ENCODE measurements around the gene TH.

The TH gene

DNA sequence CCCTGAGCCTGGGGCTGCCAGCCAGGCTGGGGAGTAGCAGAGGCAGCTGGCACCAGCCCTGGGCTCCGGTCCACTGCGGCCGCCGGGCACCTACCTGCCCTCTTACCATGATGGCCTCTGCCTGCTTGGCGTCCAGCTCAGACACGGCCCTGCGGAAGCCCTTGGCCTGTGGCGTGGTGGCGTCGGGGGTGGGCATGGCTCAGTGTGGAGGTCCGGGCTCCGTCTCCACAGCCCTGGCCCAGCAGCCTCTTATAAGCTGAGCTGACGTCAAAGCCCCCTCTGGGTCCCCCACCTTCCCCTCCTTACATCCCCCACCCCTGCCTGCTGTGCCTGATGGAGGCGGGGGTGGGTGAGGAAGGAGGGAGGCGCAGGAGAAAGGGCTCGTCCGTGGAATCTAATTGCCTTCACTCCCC, at the start of gene TH:
Gene TH (minus strand): TSS at position 225 of the 413 bp plus-strand sequence. CDS start 29 bp downstream, at position 196.
- no peak for DNase-seq

DNA sequence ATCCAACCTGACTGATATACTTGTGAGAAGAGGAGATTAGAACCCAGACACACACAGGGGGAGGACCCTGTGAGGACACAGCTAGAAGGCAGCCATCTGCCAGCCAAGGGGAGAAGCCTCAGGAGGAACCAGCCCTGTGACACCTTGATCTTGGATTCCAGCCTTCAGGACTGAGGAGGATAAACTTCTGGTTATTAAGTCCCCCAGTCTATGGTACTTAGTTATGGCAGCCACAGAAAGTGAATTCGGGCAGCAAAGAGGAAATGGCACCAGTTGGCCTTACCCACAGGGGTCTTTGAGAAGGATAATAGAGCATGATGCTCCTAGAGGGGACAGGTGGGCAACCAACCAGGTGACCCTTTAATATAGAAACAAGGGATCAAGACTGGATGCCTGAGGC, 49.4 kb upstream of the TH start:
- DNase-seq, result no peak

DNA sequence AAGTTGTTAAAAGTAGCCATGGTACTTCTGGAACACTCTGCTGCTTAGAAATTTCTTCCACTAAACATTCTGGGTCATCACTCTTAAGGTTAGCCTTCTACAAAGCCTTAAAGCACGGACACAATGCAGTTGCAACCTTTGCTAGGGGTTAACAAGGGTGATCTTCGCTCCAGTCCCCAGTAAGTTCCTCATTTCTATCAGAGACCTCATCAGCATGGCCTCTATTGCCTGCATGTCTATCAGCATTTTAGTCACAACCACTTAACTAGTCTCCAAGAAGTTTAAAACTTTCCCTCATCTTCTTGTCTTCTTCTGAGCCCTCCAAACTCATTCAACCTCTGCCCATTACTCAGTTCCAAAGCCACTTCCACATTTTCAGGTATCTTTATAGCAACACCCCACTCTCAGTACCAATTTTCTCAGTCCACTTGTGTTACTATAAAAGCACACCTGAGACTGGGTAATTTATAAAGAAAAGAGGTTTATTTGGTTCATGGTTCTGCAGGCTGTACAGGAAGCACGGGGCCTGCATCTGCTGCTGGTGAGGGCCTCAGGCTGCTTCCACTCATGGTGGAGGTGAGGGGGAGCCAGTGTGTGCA, 48.7 kb upstream of the TH start:
- DNase-seq, result no peak

DNA sequence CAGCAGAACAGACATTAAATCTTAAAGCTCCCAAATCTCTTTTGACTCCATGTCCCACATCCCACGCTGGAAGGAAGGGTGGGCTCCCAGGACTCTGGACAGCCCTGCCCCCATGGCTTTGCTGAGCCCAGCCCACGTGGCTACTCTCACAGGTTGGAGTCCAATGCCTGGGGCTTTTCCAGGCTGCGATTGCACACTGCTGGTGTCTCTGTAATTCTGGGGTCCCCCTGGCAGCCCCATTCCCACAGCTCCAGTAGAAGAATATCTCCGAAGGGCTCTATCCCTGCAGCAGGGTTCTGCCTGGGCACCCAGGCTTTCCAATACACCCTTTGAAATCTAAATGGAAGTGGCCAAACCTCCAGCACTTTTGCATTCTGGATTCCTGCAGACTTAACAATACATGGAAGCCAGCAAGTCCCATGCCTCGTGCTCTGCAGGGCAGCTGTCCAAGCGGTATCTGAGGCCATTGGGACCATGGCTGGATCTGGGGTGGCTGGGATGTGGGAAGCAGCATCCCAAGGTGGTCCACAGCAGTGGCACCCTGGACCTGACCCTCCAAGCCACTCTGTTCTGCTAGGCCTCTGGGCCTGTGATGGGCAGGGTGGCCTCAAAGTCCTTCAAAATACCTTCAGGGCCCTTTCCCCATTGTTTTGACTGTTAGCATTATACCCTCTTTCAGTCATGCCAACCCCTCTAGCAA, 47.9 kb upstream of the TH start:
- DNase-seq, result no peak

DNA sequence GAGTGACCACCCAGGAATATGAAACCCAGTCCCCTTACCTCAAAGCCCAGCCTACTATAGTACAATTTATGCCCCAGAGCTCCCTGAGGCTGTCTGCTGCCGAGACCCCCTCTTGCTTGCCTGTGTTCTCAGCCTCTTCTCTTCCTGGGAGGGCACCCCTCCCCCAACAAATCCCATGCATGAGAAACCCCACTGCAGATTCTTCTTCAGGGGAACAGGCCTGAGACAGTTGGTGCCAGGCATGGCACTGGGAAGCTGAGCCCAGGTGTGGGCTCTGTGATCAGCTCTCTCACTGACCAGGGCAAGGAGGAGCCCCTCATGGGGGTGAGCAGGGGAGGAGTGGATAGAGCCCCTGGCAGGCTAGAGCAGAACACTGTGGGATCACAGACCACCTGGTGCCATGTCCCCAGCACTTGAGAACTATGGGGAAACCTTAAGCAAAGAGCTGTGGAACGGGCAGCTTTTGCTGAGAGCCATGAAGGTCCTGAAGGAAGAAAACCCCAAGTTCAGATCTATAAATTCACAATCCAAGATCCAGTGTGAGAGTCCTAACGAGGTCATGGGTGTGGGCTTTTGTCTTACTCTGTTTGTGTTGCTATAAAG, 46.5 kb upstream of the TH start:
- DNase-seq, result no peak

DNA sequence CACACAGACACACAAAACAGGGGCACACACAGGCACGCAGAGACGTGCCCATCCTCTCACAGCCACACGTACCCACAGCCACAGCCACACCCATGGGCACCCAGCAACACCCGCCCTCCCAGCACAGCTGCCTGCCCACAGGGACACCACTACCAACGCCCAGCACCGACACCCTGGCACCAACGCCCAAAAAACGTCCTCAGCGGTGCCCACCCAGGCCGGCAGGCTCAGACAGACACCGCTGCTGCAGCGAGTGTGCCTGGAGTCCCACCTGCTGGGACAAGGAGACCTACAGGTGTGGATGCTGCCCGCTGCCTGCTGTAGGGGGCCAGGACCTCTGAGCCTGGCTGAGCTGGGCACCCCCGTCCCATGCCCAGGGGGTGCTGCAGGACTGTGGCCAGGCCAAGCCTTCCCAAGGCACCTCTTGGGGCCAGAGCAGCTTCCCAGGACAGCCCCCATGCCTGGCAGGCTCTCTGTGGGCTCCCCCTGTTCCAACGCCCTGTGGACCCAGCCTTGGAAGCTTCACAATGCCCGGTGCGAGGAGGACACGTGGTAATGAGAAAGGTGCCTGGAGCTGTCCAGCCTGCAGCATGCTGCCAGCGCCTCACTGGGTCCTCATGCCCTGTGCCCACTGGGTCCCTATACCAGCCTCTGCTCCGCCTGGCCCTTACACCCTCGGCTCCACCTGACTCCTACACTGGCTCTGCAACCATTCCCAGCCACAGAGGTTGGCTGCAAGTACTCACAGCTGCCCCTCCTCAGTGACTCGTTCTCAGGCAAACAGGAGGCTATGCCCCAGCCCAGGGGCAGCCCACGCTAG, 45.8 kb upstream of the TH start:
- DNase-seq, result no peak

DNA sequence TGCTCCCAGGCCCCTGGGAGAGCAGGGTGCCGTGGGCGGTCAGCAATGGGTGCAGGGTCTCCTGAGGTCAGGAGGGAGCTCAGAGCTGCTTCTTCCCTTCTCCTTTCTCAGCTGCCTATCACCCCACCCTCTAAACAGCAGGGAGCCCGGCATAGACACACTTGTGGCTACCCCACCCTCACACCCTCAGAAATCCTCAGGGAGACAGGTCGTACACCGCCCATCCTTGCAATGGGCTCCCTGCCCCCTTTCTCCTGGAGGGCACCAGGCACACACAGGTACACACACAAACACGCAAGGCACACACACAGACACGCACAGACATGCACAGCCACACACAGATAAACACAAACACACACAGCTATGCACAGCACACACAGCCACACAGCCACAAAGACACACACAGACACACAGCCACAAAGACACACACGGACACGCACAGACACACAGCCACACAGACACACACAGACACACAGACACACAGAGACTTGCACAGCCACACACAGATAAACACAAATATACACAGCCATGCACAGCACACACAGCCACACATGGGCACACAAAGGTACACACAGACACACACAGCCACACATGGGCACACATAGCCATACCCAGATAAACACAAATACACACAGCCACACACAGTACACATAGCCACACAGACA, 44.9 kb upstream of the TH start:
- no peak for DNase-seq

DNA sequence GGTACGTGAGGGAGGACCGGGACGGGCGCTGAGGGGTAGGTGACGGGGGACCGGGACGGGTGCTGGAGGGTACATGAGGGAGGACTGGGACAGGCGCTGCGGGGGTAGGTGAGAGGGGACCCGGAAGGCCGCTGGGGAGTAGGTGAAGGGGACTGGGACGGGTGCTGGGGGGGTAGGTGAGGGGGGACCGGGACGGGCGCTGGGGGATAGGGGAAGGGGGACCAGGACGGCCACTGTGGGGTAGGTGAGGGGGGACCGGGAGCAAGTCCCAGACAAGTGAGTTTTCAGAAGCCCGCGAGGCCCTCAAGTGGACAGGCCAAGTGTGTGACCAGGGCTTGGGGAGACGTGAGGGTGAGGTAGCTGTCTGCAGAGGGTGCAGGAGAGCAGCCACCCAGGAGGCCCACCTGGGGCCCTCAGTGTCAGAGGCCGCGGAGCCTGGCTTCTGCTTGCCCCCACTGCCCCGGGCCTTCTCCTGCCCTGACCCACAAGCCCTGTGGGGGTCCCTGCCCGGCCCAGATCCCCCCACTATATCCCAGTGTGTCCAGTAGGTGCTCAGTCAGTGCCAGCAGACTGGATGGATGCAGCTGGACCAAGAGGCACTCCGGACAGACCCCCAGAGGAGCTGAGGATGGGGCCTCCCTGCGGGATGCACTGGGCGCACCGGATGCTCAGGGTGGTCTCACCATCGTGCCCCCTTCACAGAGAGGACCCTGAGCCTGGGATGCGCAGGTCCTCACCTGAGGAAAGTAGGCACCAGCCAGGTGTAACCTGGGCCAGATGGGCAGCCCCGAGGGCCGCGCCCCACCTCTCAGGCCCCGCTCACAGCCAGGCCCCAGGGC, 44.2 kb upstream of the TH start:
- DNase-seq, result no peak

DNA sequence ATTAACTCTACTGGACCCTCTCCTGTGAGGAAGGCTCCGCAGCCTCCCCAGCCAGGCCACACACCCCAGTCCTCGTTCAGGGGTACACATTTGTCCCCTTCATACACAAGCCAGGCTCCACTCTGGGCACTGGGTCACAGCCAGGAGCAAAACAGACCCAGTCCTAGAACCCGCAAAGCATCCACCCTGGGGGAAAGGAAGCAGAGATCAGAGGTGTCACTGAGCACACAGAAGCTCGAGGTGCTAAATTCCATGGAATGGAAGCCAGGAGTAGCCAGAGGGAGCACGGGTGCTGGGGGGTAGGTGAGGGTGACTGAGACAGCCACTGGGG, 43.6 kb upstream of the TH start:
- DNase-seq, result no peak

DNA sequence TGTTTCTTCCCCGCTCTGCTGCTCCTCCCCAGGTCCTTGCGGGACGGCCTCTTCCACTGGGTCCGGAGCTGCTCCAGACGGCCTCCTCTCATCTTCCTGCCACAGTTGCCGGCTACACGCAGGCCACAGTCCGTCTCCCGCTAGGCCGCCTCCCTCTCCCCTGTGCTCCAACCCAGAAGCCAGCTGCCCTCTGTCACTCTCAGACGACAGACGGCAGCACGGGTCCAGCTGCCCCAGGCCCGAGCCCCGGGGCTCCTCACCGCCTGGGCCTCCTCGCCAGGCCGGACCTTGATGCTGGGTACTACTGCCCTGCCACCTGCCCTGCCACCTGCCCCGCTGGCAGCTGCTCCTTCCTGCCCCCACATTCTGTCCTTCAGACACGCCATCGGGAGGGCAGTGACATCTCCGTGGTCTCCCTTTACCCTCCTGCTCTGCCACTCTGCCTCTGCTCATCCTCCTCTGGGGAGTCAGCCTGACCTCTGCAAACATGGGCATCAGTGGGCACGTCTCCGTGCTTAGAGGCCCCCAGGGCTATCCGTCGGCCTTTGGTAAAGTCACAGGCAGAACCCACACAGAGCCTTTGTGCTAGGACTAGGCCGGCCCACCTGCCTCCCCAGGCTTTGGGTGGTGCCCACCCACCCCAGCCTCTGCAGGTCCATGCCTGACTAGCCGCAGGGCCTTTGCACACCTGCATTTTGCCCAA, 43.1 kb upstream of the TH start:
- DNase-seq, result no peak

DNA sequence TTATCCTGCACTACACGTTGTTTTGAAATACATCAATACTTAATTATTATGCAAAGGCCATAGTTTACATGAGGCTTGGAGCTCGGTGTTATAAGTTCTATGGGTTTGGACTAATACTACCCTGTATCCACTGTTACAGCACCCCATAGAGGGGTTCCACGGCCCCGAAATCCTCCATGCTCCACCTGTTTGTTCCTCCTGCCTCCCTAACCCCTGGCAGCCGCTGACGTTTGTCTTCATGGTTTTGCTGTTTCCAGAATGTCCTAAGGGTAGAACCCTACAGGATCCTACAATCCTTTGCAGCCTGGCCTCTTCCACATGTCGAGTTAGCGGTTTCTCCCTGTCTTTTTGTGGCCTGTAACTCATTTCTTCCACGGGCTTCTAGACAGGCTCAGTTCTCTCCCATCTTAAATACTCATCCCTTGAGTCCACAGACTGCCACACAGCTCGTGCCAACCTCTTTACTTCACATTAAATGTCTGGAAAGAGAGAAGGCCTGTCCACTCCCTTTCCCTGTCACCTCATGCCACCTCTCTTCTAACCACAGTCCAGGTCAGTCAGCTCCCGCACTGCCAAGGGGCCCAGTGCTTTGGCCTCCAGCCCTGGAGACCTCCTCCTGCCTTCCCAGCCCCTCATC, 42.4 kb upstream of the TH start:
- no peak for DNase-seq

DNA sequence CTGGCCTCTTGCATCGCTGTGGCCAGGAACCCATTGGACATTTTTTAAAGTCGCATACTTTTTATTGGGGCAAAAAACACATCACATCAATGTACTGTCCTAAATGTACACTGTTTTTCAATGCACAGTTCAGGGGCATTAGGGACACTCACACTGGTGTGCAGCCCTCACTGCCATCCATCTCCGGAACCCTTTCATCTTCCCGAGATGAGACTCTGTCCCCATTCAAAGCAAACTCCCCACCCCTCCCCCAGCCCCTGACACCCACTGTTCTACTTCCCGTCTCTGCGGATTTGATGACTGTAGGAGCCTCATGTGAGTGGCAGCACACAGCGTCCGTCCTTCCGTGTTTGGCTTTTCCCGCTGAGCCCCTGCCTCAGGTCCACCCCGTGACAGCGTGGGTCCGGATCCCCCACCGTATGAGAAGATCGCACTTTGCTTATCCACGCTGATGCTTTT, 41.8 kb upstream of the TH start:
- DNase-seq, result no peak

DNA sequence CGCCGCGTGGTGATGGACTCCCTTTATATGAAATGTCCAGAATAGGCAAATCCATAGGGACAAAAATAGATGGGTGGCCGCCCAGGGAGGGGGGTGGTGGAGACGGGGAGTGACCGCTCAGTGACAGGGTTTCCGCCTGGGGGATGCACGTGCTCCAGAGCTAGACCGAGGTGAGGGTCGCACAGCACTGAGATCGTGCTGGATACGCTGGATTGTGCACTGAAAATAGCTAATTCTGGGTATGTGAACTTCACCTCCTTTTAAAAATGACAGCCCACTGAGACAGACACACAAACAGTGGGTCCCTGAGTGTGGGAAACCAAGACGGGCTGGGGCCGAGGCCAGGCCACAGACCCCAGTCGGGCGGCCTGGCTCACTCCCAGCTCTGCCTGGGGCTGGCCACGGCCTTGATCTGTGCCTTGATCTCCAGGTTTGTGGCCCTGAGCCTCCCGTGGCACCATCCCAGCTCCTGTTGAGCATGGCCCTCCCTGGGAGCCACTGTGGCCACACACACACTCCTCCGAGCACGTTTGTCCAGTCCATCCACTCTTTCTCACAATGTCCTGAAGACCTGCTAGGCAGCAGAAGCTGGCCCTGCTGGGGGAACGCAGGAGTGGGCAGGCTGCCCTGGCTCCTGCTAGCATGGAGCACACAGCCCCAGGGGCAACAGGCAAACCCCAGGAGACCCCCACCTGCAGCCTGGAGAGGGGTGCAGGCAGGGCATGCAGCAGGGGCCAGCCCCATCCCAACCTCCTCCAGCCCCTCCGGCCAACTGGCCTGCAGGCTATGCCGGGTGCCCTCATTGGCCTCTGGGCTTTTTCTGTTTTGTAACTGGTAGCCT, 41.0 kb upstream of the TH start:
- DNase-seq, result no peak

DNA sequence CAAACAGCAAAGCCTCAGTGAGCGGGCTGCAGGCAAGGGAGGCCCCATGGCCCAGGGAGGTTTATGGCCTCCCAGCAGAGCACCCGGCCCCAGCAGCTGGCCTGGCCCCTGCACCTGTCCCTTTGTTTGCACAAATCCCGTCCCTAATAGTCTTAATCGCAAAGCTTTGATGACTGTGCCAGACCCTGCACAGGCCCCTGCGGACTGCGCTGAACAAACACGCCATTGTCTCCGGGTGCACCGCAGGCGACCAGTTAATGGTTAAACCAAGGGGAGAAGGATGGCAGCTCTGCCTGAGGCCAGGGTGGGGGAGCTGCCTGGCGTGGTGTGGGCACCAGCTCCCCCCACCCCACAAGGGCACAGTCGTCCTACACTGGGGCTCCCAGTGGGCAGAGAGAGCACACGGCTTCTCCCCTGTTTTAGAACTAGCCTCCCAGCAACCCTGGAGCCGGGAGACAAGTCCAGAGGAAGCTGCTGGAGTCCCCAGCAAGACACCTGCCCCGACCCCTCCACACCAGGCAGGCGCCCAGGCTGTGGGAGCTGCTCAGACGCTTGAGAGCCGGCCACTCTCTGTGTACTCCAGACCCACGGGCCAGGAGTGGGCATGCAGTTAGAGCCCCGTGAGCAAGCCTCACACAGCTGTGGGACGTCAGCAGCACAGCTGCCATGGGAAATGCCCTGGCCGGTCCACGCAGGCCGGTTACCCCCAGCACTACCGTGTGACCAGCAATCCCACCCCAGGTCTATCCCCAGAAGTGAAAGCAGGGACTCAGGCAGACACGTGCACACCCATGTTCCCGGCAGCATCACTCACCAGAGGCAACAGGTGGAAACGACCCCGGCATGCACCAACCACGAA, 39.7 kb upstream of the TH start:
- no peak for DNase-seq

DNA sequence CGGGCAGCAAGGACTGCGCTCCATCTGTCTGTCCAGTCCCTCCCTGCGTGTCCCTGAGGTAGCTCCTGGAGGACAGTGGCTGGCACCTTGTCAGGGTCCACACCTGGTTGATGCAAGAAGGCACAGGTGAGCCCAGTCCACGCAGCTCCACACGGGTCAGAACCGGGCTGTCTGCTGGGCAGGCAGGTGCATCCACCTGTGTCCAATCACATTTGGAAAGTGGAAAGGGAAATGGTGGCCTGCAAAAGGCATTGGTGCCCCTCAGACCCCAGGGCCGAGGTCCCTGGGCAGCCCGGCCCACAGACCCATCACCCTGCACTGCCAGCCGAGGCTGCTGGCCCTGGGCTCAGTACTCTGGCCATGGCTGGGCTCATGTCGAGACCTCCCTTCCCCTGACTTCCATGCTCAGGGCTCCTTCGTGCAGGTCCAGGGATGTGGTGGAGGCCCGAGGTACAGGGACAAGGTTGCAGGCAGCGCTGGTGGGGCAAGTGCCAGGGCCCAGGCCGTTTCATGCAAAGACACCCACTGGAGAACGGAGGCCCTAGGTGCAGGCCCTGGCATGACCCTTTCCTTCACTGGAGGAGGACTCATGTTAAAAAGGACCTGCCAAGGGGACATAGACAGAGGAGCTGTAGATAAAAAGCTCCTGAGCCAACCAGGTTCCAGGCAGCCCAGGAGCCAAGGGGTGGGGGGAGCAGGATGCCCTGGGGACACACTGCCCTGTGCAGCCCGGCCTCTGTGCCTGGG, 38.9 kb upstream of the TH start:
- no peak for DNase-seq

DNA sequence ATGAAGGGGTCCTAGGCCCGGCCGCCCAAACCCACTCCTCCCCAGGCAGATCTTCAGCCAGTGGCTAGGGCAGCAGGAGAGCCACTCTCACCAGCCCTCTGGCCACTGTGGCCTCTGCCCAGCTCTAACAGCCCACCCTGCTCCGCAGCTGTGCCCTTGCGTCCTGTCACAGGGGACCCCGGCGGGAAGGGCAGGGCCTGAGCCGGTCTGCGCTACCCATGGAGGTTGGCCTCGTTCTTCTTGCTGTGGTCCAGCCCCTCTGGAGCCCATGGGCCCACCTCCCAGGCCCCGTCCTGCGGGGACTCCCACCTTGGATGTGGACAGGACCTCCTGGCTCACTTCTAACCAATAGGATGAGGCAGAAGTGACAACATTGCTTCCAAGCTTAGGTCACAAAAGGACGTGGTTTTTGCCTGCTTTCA, 38.3 kb upstream of the TH start:
- no peak for DNase-seq

DNA sequence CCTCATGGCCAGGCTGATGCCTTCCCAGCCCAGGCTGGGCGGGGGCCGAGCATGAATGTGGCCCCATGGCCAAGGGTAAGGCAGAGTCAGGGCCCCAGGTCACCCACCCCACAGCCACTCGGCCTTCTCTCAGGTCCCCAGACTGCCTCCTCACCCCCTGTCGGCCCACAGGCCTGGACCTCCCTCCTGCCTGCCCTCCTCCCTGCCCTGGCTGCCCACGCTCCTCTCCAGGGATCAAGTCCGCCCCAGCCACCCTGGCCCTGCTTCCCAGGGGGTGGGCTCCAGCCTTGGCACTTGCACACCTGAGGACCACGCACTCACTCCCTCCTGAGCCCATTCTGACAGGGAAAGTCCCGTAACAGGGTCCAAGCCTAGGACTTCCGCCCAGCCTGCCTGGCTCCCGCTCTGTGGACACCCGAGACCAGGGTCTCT, 37.8 kb upstream of the TH start:
- no peak for DNase-seq

DNA sequence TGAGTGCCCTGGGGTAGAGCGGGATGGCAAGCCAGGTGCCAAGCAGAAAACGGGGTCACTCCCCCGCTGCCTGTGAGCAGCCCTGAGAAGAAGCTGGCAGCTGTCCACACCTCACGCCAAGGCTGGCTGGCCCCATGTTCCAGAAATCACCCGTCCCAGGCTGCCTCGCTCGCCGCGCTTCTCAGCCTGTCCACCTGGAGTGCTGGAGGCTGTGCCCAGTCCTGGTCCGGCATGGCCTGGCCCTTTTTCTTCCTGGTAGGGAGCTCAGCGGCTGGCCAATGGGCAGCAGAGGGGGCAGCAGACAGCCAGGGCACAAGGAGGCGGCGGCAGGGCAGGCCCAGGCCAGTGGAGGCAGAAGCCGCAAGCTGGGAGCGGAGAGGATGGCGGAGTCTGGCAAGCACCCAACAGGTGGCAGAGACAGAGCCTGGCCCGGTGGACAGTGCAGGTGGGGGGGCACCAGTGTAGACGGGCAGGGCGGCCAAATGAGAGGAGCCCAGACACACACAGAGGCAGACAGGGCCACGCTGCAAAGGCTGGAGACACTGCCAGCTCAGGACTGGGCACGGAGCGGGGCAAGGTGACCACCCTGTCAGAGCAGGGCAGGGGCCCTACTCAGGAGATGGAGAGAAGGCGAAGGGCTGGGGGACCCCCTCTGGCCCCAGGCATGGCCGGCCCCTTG, 37.2 kb upstream of the TH start:
- DNase-seq, result no peak

Measured in fibroblast of skin of right quadriceps (primary cell).